NOMO-1 treated with DMSO at 0.1 percent for 48 hours (cell line): ENCODE data around the gene TMA16.

Source experiments
- DNase-seq: peaks from one replicate; lab custom pipeline; 2025; ENCODE audit not compliant: unreplicated experiment; lab: John Stamatoyannopoulos, UW

TMA16 gene

GRCh38 chr4:163558539-163559044, 64.1 kb downstream of the TMA16 start:
- DNase-seq, result peak; percentile 69

GRCh38 chr4:163562496-163562895, 68.0 kb downstream of the TMA16 start:
- DNase-seq, result no peak

GRCh38 chr4:163563592-163563991, 69.1 kb downstream of the TMA16 start:
- no peak for DNase-seq

GRCh38 chr4:163564221-163564720, 69.8 kb downstream of the TMA16 start:
- DNase-seq, result no peak

GRCh38 chr4:163565226-163566135, 71.0 kb downstream of the TMA16 start:
- no peak for DNase-seq

GRCh38 chr4:163566257-163566796, 71.8 kb downstream of the TMA16 start:
- no peak for DNase-seq

- DNase-seq, result no peak
Measured at GRCh38 chr4:163568843-163569242, 74.4 kb downstream of the TMA16 start.
